Adrenal gland (tissue), 5 donors: ENCODE data around the gene CERS4.

Experiments used
- CTCF ChIP-seq, 6 experiments: fragments of 450-650 bp in 4 of 6; fragments of 200-600 bp in 2 of 6; sonication (generic) in 1 of 6; IDR thresholded peaks; 1 replicate in 5 of 6; 2 replicates in 1 of 6; pipeline versions ENCODE4 v1.5.1 to v1.8.0; 2016 to 2021; ENCODE audit warnings: antibody characterized with exemption in 6 of 6, mild to moderate bottlenecking in 2 of 6, moderate library complexity in 1 of 6
- POLR2A ChIP-seq, 2 donors: fragments of 450-650 bp; IDR thresholded peaks; one replicate each; pipeline ENCODE4 v1.6.1; 2017; ENCODE audit warnings: antibody characterized with exemption in 2 of 2, mild to moderate bottlenecking in 2 of 2, moderate library complexity in 1 of 2
- donor health status: DM: no; HTN: no; CAD: no.

GRCh38 chr19:8224394-8225145, 15.4 kb downstream of the CERS4 start:
- no peak for TF ChIP-seq CTCF (IDR thresholded peaks at IDR 0.05)
- TF ChIP-seq POLR2A (IDR thresholded peaks at IDR 0.05): no peak
